HS-5 (cell line): ENCODE measurements around the gene TNS1.
"Not testable (repeated sequence)": the region's sequence is repeated elsewhere in the genome, so short reads cannot be mapped to it uniquely, and the experiment has no call there.

Experiments used
- DNase-seq: peaks from one replicate; pipeline ENCODE4 v3.0.0-alpha.2; 2012; ENCODE audit warnings: low read depth

The TNS1 gene

DNA sequence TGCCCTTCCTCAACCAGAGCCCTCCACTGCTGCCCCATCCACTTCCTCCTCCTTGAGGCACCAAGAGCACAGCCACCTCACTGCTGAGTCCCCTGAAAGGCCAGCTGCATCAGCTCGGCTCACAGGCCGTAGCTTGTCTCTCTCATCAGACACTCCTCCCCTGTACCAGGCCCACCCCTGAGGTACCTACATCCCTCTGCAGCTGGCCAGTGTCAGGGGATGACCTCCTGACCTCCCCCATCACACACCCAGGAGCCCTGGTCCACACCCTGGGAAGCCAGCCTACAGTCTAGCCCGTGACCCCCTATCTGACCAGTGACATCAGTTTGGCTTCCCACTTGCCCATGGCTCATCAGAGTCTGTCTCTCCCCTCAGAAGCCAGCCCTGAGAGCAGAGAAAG lies 205.6 kb downstream of the TNS1 start:
- DNase-seq: no peak

DNA sequence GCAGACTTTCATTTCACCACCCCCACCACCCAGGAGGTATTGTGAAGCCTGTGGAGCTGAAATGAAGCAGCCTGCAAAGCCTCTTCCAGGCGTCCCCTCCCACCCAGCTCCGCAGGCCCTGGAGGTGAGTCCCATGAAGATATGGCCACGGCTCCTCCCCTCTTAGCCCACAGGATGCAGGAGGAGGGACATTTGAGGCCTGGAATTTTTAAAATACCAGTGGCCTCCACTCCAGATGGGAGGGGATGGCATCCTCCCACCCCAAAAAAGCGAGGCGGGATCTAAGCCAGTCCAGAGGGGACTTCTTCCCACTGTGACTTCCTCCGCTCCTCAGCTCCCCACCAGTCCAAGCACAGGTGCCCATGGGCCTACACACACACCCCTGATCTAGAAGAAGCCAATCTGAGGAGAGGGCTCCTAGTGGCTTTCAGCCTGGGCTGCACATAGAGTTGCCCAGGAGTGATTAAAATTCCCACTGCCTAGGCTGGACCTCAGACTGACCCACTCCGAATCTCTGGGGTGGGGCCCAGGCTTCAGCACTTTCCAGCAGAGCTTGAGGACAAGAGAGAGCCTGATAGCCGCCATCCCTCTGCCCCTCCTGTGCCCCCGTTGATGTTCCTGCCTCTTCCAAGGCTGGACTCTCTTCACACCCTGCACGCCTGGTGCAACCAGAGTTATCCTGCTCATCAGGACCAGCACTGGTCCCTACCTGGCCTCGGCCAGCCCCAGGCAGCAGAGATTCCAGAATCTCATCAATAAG lies 206.9 kb downstream of the TNS1 start:
- DNase-seq: no peak

DNA sequence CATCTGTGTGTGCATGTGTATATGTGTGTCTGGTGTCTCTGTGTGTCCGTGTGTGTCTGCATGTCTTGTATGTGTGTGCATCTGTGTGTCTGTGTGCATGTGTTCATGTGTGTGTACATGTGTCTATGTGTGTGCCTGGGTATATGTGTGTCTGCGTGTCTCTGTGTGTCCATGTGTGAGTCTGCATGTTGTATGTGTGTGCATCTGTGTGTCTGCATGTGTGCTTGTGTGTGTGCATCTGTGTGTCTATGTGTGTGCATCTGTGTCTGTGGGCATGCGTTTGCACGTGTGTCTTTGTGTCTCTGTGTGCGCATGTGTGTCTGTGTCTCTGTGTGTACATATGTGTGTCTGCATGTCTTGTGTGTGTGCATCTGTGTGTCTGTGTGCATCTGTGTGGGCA lies 207.7 kb downstream of the TNS1 start:
- no peak for DNase-seq

DNA sequence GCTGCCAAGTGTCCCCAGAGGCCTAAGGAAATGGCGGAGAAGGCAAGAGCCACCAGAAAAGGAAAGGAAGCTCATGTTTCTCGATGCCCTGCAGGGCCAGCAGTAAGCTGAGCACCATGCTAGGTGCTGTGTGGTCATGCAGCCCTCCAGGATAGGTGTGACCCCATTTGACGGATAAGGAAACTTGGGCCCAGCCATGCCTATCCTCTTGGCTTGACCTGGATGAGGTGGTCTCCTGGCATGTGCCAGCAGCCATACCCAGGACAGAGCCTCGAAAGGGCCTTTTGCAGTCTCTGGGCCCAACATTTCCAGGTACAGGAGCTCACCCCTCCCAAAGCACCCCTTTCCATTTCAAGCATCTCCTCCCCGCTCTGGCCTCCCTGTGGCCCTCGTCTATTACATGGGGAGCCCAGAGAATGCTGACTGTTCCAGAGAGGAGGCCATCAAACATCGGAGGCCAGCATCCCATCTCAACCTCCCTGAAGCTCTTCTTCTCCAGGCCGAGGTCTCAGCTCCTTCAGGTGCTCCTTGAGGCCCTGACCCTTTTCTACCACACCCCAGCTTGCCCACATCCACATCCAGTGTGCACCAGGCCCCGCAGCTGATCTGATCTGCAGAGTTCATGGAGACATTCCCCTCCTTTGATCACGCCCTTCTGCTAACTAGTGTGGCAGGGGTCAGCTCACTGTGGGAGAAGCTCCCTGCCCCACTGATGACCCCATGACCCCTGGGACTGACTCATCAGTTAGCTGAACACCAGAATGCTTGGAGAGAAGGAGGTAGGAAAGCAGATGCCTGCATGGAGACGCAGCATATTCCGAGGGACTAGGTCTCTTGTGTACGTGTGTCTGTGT lies 208.4 kb downstream of the TNS1 start:
- no peak for DNase-seq

DNA sequence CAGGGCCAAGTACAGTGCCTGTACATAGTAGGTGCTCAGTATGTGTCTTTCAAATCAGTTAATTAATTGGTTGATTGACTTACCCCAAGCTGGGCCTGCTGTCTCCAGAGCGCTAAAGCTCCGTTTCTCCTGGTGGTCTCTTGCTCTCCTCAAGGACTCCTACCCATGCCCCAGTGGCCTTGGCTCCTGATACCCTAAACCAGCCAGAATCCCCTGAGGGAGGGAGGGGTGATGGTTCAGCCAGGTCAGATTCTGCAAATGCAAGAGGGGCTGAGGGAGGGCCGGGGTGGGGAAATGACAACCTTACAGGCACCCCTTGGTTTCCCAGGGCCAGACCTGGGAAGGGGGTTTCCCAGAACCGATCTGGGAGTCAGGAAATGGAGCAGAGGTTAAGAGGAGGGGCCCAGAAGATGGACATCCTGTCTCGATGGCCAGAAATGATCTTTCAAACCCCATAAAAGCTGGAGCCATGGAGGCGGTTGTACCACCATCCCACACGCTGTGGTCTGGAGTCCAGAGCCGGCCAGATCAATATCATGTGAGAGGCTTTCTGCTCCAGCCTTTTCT lies 209.1 kb downstream of the TNS1 start:
- DNase-seq: no peak

DNA sequence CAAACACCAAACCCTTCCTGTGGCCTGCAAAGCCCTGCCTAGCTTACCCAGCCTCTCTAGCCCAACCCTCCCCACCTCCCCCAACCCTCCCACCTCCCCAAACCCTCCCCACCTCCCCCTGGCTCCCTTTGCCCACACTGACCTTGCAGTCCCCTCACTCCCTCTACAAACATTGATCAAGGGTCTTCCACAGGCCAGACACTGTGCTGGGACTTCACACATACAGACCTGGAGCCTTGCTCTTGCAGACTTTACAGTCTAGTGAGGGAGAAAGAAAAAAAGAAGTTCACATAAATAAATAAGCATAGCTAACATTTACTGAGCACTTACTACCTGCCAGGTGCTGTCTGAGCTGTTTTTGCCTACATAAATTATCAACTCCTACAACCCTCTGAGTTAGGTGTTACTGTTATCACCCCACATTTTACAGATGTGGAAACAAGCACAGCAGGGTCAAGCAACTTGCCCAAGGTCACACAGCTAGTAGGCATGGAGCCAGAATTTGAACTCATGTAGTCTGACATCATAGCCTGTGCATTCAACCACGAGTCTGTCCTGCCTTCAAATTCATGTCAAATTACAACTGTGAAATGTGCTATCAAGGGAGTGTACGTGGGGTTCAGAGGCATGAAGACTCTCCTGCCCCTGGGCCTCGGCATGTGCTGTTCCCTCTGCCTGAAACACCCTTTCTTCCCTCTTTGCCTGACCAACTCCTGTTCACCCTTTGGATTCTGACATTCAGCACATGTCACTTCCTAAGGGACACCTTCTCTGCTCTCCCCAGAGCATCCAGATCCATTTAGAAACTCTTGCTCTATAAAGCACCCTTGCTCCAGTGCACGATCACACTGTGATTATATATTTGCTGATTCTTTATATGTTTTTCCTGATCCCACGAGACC lies 209.9 kb downstream of the TNS1 start:
- no peak for DNase-seq

DNA sequence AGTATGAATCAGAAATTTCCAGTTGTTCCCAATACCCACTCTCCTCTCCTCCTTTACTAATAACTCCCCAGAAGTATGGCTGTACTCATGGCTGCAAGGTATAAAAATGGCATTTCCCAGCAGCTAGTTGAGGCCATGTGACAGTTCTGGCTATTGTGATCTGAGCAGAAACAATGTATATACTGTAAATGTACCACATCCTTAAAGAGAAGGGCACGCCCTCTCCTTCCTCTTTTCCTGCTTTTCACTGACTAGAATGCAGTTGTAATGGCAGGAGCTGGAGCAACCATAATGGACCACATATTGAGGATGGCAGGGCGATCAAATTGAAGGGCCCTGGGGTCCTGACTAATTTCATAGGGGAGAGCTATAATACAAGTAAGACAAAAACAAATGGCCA lies 211.2 kb downstream of the TNS1 start:
- DNase-seq: no peak

DNA sequence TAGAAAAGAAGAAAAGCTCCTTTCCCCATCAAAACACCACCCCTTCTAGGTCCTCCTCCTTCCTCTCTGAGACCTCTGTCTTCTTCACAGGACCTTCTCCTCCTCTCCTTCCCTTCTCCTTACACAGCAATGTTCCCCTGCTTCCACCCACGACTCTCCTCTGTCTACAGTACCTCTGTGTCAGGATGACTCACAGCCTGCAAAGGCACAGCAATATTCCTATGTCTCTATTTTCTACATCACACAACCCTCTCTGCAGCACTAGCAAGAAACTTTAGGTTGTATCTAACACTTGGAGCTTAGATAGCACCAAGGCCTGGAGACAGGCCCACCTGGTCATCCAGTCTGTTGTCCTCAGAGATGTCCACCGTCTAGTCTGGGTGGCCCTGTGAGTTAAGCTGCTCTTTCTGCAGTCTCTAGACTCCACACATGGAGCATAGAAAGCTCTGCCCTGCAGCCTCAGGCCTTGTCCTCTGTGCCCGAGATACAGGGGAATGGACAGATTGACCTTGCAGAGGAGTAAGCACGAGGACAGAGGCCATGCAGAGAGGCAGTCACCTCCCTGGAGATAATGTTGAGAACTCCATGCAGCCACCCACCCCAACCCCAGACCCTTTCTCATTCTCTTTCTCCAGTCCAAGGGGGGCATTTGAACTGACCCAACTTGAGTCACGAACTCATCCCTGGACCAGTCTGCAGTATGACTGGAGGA lies 212.0 kb downstream of the TNS1 start:
- DNase-seq: no peak

DNA sequence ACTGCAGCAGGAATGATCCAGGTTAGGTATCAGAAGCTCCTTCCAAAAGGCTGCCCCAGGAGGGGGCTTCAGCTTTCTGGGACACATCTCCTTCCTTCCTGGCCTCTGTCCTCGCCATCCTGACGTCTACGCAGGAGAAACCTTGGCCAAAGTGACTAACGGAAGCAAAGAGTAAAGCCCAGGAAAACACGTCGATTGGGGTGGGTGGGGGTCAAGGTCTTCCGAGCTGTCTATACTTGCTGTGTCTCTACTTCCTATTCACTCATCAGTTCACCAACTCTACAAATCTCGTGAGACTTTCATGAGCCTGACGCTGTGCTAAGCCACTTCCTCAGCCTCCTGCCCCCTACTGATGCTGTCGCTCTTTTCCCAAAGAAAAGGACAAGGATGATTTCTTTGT lies 212.6 kb downstream of the TNS1 start:
- no peak for DNase-seq

DNA sequence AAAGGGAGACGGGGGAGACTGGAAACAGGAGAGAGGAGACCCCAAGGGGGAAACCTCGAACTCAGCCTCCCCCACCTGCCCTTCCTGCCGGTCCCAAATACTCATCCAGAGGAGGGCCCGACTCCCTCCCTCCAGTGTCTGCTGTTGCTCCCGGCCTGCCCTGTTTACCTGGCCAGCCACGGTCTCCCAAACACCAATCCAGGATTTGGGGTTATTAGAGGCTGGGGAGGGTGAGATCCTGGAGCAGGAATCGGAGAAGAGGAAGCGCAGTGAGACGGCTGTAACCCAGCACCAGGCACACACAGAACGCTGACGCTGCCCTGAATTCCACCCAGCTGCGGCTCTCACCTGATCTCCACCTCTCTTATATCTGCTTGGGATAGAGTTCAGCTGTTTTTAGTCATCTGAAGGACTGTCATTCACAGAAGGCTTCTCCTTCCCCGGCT lies 213.0 kb downstream of the TNS1 start:
- no peak for DNase-seq

DNA sequence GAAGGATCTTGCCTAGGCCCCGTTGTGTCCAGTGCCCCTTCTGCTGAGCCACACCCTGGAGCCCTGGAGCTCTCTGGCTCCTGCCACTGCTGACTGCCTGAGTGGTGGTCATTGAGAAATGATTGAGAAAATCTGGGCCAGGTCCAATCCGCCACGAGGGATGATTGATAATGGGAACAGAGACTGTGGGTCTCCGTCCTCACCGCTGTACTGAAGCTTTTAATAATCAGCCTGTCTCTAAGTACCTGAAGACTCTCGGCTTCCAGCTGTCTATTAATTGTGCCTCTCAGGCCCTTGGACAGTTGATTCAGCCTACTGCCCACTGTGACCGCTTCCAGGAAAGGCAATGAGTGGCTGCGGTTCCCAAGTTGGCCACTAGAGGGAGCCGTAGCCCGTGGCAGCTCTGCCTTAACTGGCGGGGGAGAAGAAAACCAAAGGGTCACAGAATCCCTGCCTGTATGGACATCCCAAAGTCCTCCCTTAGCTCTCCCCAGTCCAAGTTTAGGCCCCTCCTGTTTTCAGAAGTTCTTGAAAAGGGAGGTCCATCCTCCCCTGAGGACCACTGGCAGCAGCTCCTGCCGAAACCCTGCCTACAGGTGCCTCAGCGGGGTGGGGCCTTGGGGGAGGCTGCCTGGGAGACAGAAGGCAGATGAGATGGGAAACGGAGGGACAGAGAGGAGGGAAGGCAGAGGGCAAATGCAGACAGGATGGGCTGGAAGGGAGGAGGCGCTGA lies 213.6 kb downstream of the TNS1 start:
- DNase-seq: no peak

DNA sequence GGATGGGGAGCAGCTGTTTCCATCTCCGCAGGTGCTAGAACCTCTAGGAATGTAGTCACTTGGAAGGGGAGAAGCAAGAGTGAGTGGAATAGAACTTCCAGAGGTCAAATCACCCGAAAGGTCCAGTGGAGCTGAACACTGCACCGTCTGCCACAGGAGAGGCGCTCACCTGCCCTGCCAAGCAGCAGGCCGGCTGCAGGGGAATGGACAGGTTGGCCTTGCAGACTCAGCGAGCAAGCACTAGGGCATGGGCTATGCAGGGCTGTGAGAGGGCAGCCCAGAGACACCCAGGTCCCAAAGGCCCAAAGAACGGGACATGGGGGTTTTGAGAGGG lies 214.2 kb downstream of the TNS1 start:
- DNase-seq: no peak

DNA sequence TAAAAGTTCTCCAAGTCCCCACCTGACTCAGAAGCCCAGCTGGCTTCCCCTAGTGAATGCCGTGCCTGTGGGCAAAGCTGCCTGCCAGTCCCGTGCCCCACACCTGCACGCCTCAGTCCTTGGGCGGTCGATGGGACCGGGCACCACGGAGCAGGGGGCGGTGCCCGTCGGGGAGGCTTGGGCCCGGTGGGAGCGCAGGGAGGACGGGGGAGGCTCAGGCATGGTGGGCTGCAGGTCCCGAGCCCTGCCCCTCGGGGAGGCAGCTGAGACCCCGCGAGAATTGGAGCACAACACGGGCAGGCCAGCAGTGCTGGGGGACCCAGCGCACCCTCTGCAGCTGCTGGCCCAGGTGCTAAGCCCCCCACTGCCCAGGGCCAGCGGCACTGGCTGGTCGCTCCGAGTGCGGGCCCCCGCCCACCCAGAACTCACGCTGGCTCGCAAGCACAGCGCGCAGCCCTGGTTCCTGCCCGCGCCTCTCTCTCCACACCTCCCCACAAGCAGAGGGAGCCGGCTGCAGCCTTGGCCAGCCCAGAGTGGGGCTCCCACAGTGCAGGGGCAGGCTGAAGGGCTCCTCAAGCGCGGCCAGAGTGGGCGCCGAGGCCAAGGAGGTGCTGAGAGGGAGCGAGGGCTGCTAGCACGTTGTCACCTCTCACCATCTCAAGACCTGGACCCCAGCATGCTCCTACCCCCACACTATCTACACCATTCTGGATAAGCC lies 215.5 kb downstream of the TNS1 start:
- DNase-seq: no peak

DNA sequence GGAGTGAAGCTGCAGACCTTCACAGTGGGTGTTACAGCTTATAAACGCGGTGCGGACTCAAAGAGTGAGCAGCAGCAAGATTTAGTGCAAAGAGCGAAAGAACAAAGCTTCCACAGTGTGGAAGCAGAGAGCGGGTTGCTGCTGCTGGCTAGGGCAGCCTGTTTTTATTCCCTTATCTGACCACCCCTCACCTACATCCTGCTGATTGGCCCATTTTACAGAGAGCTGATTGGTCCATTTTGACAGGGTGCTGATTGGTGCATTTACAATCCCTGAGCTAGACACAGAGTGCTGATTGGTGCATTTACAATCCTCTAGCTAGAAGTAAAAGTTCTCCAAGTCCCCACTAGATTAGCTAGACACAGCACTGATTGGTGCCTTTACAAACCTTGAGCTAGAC lies 216.2 kb downstream of the TNS1 start:
- DNase-seq: not testable (repeated sequence)

DNA sequence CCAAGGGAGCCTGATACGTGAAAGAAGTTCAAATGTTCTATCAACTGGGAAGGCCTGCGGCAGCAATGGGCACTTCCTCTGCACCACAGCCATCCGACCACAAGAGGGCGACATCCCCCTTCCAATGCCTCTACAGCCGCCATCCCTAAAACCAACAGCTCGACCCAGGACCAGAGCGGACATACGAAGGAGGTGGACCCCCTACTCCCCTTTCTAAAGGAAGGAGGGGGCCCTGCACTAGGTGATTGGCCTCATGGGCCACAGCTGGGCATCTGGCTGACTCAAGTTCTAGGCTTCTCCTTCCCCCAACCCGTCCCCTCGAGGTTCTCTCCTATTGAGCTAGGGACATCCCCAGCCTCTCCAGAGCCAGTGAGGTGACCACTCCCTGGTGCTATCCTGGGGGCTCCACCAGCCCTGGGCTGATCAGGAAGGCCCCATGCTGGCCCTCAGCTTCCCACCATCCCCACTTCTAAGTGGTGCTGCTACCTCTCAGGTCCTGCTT lies 217.2 kb downstream of the TNS1 start:
- peak; percentile 35 for DNase-seq

DNA sequence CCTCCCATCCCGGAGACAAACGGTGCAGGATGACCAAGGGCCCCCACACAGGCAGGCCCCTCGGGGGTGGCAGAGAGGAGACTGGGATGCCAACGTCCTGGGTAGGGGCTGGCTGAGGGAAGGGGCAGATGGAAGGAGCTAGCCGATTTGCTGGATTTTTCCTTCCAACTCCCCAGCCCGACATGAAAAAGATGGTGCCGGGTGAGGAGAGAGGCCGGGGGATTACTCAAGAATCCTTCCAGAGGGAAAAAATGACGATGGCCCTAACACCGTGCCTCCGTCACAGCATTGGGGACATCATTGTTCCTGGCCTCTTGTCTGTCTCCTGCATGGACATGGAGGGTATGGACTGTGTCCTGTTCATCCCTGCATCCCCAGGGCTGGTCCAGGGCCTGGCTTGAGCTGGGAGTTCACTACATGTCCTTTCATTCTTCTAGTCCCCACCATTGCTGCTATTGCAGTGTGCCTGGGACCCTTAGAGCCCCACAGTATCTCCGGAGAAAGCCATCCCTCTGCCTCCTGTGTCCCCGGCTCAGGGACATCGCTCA lies 217.7 kb downstream of the TNS1 start:
- no peak for DNase-seq

DNA sequence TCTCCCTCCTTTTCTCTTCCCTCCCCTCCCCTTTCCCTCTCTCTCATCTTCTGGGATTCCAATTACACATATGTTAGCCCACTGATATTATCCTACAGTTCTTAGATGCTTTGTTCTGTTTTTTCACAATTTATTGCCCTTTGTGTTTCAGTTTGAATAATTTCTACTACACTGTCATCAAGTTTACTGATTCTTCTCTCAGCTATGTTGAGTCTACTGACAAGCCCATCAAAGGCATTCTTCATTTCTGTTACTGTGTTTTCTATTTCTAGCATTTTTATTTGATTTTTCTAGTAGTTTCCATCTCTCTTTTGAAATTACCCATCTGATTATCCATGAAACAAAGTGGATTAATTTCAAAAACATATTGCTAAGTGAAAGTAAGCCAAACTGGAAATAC lies 219.6 kb downstream of the TNS1 start:
- no peak for DNase-seq

DNA sequence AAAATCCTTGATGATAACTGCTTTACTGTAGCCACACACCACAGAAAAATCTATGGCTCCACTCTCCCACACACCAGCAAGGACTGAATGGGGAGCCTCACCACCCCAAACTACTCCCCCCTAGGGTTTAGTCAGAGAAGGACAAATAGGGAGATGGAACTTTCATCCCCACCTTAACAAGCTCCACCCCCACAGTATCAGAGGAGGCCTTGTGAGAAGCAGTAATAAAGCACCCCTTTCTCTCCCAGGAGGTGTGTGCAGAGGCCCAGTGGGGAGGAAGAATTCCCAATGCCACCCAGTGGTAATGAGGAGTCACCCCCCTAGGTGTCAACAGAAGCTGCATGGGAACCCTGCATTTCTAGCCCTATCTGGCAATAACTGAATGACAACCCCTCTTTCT lies 224.9 kb downstream of the TNS1 start:
- DNase-seq: no peak

DNA sequence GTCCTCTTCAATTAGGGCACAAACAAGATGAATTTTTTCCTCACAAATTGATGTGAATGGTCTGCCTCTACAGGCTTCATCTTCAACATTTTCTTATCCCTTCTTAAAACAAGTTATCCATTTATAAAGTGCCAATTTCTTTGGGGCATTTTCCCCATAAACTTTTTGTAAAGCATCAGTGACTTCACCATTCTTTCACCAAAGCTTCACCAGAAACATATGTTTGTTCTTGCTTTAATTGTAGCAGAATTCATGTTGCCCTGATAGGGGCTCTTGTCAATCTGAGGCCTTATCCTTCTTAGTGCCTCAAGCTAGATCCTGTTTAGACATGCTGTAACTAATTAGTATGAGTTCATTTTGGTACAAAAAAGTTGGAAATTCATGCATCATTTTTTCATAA lies 226.2 kb downstream of the TNS1 start:
- DNase-seq: no peak
